Gastroesophageal sphincter (tissue), 4 donors: ENCODE results near the gene TMCO6. TPM values are rescaled to one million over a fixed set of nuclear protein-coding genes. Genes with fewer than 3 reads are reported as not detected.

Experiments used
- ATAC-seq: fragments of 150-250 bp; one replicate; pipeline ENCODE4 v1.9.1; 2016; ENCODE audit warnings: mild to moderate bottlenecking, moderate library complexity
- H3K27ac ChIP-seq, 4 donors: fragments of 200-600 bp; sonication (generic) in 3 of 4; 1 replicate in 3 of 4; 2 replicates in 1 of 4; pipeline ENCODE4 v1.5.1; 2016 to 2019
- H3K27me3 ChIP-seq: fragments of 200-600 bp; sonication (generic); one replicate; pipeline ENCODE4 v1.5.1; 2019
- H3K36me3 ChIP-seq, 2 donors: fragments of 200-600 bp; sonication (generic); one replicate each; pipeline ENCODE4 v1.5.1; 2019; ENCODE audit warnings: control low read depth in 1 of 2
- H3K4me1 ChIP-seq, 3 donors: fragments of 200-600 bp; sonication (generic); 1 replicate in 2 of 3; 2 replicates in 1 of 3; pipeline ENCODE4 v1.5.1; 2016 to 2019; ENCODE audit warnings: control low read depth in 2 of 3
- H3K4me3 ChIP-seq, 2 donors: fragments of 200-600 bp; sonication (generic); one replicate each; pipeline ENCODE4 v1.5.1; 2019; ENCODE audit warnings: mild to moderate bottlenecking in 1 of 2, moderate library complexity in 1 of 2
- H3K9me3 ChIP-seq, 3 donors: fragments of 200-600 bp; sonication (generic); one replicate each; pipeline ENCODE4 v1.5.1; 2017 to 2019; ENCODE audit warnings: control low read depth in 2 of 3
- EP300 ChIP-seq: sonication (generic); formaldehyde crosslinking; IDR thresholded peaks from one replicate; pipeline ENCODE4 v1.6.1; 2017; ENCODE audit warnings: antibody characterized with exemption, mild to moderate bottlenecking
- POLR2A ChIP-seq, 2 donors: fragments of 450-650 bp; IDR thresholded peaks; one replicate each; pipeline ENCODE4 v1.6.1; 2017; ENCODE audit warnings: antibody characterized with exemption in 2 of 2, mild to moderate bottlenecking in 2 of 2, moderate library complexity in 1 of 2
- POLR2AphosphoS5 ChIP-seq: sonication (generic); formaldehyde crosslinking; IDR thresholded peaks from one replicate; pipeline ENCODE4 v1.6.1; 2017; ENCODE audit warnings: antibody characterized with exemption
- WGBS, 2 donors: methylation state at CpG; one replicate each; pipeline ENCODE4 v1.1.5; 2018; ENCODE audit warnings: low coverage in 1 of 2; 5-methylcytosine and 5-hydroxymethylcytosine counted together
- total RNA-seq, 4 donors: library from RNA; depleted of rRNA; stranded (reverse); fragments of >200 nt; gene quantifications; one replicate each; pipeline ENCODE4 v1.1.0, GENCODE V29; 2016
- TF ChIP-seq, protein P1 (sequence below), 4 experiments: fragments of 200-600 bp in 2 of 4; fragments of 450-650 bp in 2 of 4; sonication (generic) in 1 of 4; IDR thresholded peaks; one replicate each; pipeline ENCODE4 v1.5.1; 2017 to 2019; ENCODE audit warnings: antibody characterized with exemption in 4 of 4, mild to moderate bottlenecking in 2 of 4, moderate library complexity in 2 of 4

Gene TMCO6
- total RNA-seq, 4 donors from 2014 or later = 10.9 to 72.1 (median 26.7) TPM

DNA sequence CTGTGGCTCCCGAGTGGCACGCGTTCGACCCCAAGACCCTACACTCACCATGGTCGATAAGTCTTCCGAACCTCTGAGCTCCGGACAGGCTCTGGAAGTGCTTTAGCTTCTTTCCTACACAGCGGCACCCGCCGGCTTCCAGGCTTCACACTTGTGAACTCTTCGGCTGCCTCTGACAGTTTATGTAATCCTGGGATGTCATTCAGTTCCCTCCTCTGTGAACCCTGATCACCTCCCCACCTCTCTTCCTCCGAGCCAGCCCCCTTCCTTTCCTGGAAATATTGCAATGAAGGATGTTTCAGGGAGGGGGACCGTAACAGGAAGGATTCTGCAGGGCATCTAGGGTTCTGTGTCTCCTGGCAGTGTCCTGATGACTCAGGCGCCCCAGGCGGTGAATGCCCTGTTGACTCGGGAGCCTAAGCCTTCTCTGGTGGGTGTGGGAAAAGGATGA is 6.2 kb upstream of the TMCO6 start, which contains the start of gene CD14:
Gene CD14, minus strand, starts transcription at position 155 of the 451 bp plus-strand sequence. Its CDS starts 104 bp downstream, at position 51.
- Histone ChIP-seq H3K4me1 (peaks cover 0 to 28% (median 7%) of the 10 kb centered on the region in 3 donors), H3K9me3 (no peaks in the 10 kb centered on the region), H3K27ac (peak within 1 kb of the TSS; percentile 3 to 81 (median 78)), H3K36me3 (no peaks in the 10 kb centered on the region), H3K4me3 (peak within 1 kb of the TSS; percentile 40 to 62), H3K27me3 (no peaks in the 10 kb centered on the region)
- 0 to 11% methylated on average over 4 to 8 of the region's 16 CpGs for WGBS, 2 donors
- TF ChIP-seq EP300 (no peak), POLR2A (IDR thresholded peaks at IDR 0.05) (peak in 1 of 2 donors; percentile 37), POLR2AphosphoS5 (peak; percentile 42)
- TF ChIP-seq, protein P1, sequence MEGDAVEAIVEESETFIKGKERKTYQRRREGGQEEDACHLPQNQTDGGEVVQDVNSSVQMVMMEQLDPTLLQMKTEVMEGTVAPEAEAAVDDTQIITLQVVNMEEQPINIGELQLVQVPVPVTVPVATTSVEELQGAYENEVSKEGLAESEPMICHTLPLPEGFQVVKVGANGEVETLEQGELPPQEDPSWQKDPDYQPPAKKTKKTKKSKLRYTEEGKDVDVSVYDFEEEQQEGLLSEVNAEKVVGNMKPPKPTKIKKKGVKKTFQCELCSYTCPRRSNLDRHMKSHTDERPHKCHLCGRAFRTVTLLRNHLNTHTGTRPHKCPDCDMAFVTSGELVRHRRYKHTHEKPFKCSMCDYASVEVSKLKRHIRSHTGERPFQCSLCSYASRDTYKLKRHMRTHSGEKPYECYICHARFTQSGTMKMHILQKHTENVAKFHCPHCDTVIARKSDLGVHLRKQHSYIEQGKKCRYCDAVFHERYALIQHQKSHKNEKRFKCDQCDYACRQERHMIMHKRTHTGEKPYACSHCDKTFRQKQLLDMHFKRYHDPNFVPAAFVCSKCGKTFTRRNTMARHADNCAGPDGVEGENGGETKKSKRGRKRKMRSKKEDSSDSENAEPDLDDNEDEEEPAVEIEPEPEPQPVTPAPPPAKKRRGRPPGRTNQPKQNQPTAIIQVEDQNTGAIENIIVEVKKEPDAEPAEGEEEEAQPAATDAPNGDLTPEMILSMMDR (IDR thresholded peaks at IDR 0.05) = peak in 1 of 4 experiments; percentile 9
- ATAC-seq = peak; percentile 61

DNA sequence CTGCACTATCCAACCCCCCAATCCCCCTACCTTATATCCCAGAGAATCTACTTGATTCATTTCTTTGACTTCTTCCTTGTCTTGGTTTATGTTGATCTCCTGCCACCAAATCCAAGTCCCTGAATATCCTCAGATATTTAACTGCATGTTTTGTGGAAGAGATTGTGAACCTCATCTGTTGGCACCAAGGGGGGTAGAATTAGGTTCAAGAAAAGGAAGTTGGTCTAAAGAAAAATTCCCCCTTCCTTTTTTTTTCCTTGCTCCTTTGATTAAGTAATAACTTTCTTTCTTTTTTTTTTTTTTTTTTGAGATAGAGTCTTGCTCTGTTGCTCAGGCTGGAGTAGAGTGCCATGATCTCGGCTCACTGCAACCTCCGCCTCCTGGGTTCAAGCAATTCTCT is 5.8 kb upstream of the TMCO6 start:
- Histone ChIP-seq H3K27me3 (no peaks in the 10 kb centered on the region), H3K4me3 (peak overlapping the region in 1 of 2 donors; percentile 62), H3K27ac (peak overlapping the region in 3 of 4 donors; percentile 76 to 81 (median 80)), H3K4me1 (peaks cover 0 to 30% (median 7%) of the 10 kb centered on the region in 3 donors), H3K36me3 (no peaks in the 10 kb centered on the region), H3K9me3 (no peaks in the 10 kb centered on the region)
- no peak for ATAC-seq
- TF ChIP-seq POLR2AphosphoS5 (no peak), POLR2A (IDR thresholded peaks at IDR 0.05) (no peak), EP300 (no peak)
- TF ChIP-seq, protein P1 (IDR thresholded peaks at IDR 0.05) = no peak
- no CpG with 5 or more reads among the region's 2 CpGs for WGBS, 2 donors

DNA sequence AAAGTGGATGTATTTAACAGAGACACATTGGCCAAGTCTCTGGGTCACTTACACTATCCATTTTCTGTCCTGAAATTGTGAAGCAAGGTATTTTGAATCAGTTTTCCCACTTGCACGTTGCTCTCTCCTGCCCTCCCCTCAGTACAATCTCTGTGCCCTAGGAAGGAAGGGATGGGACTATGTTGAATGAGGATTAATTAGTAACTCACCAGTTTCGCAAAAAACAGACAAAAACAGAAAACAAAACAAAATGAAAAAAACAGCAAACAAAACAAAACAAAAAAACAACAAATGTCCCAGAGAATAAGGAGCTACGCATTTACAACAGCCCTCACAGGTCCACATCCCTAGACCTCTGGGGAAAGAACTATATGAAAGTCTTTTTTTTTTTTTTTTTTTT is 5.1 kb upstream of the TMCO6 start:
- ATAC-seq = no peak
- no peak for TF ChIP-seq POLR2AphosphoS5
- TF ChIP-seq EP300 = no peak
- TF ChIP-seq, protein P1 (IDR thresholded peaks at IDR 0.05) = no peak
- no peak overlapping the region for H3K4me3 ChIP-seq
- H3K4me1 ChIP-seq = peaks cover 0 to 34% (median 7%) of the 10 kb centered on the region in 3 donors
- H3K9me3 ChIP-seq = no peaks in the 10 kb centered on the region
- WGBS, 2 donors = 48 to 55% methylated on average over 2 to 3 of the region's 3 CpGs
- no peaks in the 10 kb centered on the region for H3K36me3 ChIP-seq
- no peaks in the 10 kb centered on the region for H3K27me3 ChIP-seq
- H3K27ac ChIP-seq = no peak overlapping the region

DNA sequence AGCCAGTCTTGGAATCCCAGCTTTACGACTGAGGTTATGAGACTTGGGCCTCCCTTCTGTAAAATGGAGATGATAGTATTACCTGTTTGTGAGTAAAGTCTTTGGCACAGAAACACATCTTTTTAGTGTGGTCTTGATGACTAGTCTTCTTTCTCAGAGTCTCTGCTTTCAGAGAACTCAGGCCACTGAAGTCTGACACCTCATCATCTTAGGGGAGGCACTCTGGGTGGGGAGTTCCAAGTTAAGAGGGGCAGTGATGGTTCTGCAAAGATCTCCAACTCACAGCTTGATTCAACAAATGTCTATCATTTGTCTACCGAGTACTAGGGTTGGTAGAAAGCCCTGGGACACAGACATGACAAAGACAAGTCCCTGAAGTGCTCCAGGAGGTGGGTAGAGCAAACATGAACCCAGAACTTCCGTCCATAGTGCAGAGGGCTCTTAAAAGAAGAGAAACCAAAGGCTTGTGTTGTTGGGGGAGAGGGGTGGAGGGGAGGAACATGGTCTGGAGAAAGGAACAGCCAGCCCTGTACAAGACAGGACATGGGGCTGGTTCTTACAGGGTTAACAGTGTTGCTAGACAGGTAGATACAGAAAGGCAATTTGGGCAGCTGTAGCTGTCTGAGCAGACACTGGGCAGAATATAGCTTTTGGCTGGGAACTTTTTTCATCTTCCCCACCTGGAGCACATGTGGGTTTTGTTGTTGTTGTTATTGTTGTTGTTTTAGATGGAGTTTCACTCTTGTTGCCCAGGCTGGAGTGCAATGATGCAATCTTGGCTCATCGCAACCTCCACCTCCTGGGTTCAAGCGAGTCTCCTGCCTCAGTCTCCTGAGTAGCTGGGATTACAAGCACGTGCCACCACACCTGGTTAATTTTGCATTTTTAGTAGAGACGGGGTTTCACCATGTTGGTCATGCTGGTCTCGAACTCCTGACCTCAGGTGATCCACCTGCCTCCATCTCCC is 3.7 kb upstream of the TMCO6 start:
- TF ChIP-seq EP300 (no peak), POLR2AphosphoS5 (no peak), POLR2A (IDR thresholded peaks at IDR 0.05) (no peak)
- TF ChIP-seq, protein P1 (IDR thresholded peaks at IDR 0.05) = no peak
- H3K36me3 ChIP-seq = no peaks in the 10 kb centered on the region
- H3K27ac ChIP-seq = no peak overlapping the region
- no peaks in the 10 kb centered on the region for H3K9me3 ChIP-seq
- no peaks in the 10 kb centered on the region for H3K27me3 ChIP-seq
- WGBS, 2 donors = 80 to 86% methylated on average over 2 to 5 of the region's 8 CpGs
- ATAC-seq = no peak
- H3K4me3 ChIP-seq = no peak overlapping the region
- peaks cover 0 to 45% (median 7%) of the 10 kb centered on the region in 3 donors for H3K4me1 ChIP-seq
